Suprapubic skin (tissue), 4 donors: ENCODE results near the gene GSTM2.

Source experiments
- EP300 ChIP-seq: sonication (generic); formaldehyde crosslinking; IDR thresholded peaks from one replicate; pipeline ENCODE4 v1.6.1; 2017; ENCODE audit warnings: antibody characterized with exemption
- POLR2A ChIP-seq, 2 donors: fragments of 450-650 bp; IDR thresholded peaks; one replicate each; pipeline ENCODE4 v1.6.1; 2017; ENCODE audit warnings: antibody characterized with exemption in 2 of 2, mild to moderate bottlenecking in 2 of 2, moderate library complexity in 2 of 2
- POLR2AphosphoS5 ChIP-seq, 3 donors: sonication (generic); formaldehyde crosslinking; IDR thresholded peaks; one replicate each; pipeline ENCODE4 v1.6.1; 2017; ENCODE audit warnings: antibody characterized with exemption in 3 of 3
- TF ChIP-seq, protein P1 (sequence below), 2 donors: fragments of 200-600 bp in 1 of 2; fragments of 450-650 bp in 1 of 2; sonication (generic) in 1 of 2; IDR thresholded peaks; one replicate each; pipeline ENCODE4 v1.5.1; 2016 to 2019; ENCODE audit warnings: antibody characterized with exemption in 2 of 2, mild to moderate bottlenecking in 1 of 2, moderate library complexity in 1 of 2

DNA sequence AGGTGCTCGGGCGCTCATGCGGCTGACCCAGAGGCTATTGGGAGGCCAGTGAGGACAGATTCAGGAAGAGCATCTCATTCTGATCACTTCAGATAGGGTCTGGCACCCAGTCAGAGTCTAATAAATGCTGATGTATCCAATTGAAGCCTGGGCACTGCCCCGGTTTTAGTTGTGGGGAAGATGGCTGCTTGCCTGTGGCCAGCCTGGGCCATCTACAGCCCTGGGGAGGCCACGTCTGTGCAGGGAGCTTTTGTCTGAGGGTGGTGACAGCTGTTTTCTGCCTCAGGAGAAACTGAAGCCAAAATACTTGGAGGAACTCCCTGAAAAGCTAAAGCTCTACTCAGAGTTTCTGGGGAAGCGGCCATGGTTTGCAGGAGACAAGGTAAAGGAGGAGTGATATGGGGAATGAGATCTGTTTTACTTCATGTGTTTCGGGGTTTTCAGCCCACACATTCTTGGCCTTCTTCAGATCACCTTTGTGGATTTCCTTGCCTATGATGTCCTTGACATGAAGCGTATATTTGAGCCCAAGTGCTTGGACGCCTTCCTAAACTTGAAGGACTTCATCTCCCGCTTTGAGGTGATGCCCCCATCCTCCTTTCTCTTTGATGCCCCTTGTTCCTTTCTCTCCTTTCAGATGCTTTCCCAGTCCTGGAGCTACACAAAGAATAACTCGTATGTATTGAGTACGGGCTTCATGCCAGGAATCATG lies 47.0 kb downstream of the GSTM2 start:
- TF ChIP-seq, protein P1, sequence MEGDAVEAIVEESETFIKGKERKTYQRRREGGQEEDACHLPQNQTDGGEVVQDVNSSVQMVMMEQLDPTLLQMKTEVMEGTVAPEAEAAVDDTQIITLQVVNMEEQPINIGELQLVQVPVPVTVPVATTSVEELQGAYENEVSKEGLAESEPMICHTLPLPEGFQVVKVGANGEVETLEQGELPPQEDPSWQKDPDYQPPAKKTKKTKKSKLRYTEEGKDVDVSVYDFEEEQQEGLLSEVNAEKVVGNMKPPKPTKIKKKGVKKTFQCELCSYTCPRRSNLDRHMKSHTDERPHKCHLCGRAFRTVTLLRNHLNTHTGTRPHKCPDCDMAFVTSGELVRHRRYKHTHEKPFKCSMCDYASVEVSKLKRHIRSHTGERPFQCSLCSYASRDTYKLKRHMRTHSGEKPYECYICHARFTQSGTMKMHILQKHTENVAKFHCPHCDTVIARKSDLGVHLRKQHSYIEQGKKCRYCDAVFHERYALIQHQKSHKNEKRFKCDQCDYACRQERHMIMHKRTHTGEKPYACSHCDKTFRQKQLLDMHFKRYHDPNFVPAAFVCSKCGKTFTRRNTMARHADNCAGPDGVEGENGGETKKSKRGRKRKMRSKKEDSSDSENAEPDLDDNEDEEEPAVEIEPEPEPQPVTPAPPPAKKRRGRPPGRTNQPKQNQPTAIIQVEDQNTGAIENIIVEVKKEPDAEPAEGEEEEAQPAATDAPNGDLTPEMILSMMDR (IDR thresholded peaks at IDR 0.05): no peak
- TF ChIP-seq POLR2A (IDR thresholded peaks at IDR 0.05) (no peak), POLR2AphosphoS5 (IDR thresholded peaks at IDR 0.05) (no peak), EP300 (no peak)
